Activated CD4-positive, alpha-beta T cell treated with anti-CD3 and anti-CD28 coated beads for 36 hours (primary cell): ENCODE data around the gene PSMD8. TPM values are rescaled to one million over a fixed set of nuclear protein-coding genes. Genes with fewer than 3 reads are reported as not detected.
A peak's percentile ranks its signal among the peaks of the same experiment; 100 is the strongest.
"Not testable (repeated sequence)": the region's sequence is repeated elsewhere in the genome, so short reads cannot be mapped to it uniquely, and the experiment has no call there.

Experiments used
- ATAC-seq: fragments of 200-7000 bp; cut with Tn5 transposase; one replicate; pipeline ENCODE4 v1.10.0; 2021; ENCODE audit warnings: mild to moderate bottlenecking, moderate library complexity
- CTCF ChIA-PET: fragments of 350-600 bp; sonication (Branson Sonifier 250); formaldehyde crosslinking; loops from one replicate; lab custom pipeline; 2021; ENCODE audit warnings: antibody characterized with exemption; lab: Charles Lee
- POLR2A ChIA-PET: fragments of 350-600 bp; sonication (Branson Sonifier 250); formaldehyde crosslinking; loops from one replicate; lab custom pipeline; 2021; ENCODE audit warnings: antibody characterized with exemption, inconsistent platforms; lab: Charles Lee
- DNase-seq: peaks from one replicate; pipeline ENCODE4 v3.0.0-alpha.2; 2020
- H3K27ac Mint-ChIP-seq: one replicate; pipeline ENCODE4 v1.8.0; 2021; ENCODE audit warnings: mixed read lengths
- H3K27me3 Mint-ChIP-seq: one replicate; pipeline ENCODE4 v1.8.0; 2021; ENCODE audit warnings: mixed read lengths
- H3K36me3 Mint-ChIP-seq: one replicate; pipeline ENCODE4 v1.8.0; 2021; ENCODE audit warnings: low read depth, mixed read lengths
- H3K4me1 Mint-ChIP-seq: one replicate; pipeline ENCODE4 v1.8.0; 2021; ENCODE audit warnings: mixed read lengths
- H3K4me3 Mint-ChIP-seq: one replicate; pipeline ENCODE4 v1.8.0; 2021; ENCODE audit warnings: mild to moderate bottlenecking, moderate library complexity, mixed read lengths
- H3K9me3 Mint-ChIP-seq: one replicate; pipeline ENCODE4 v1.8.0; 2021; ENCODE audit warnings: low read depth, mixed read lengths
- intact Hi-C, 2 experiments: fragments of 100-400 bp; cut with DNase I in 1 of 2; cut with micrococcal nuclease in 1 of 2; formaldehyde crosslinking; loops; one replicate each; pipeline versions ENCODE4 v1.14.2 to v1.15.1; 2022 to 2024; cut with DNase I, micrococcal nuclease
- total RNA-seq, 2 experiments: library from RNA; stranded (reverse); gene quantifications; one replicate each; pipeline ENCODE4 v1.2.3, GENCODE V29; 2021

Gene PSMD8
- 100 to 1,000 TPM; 219 to 275 TPM for total RNA-seq

DNA sequence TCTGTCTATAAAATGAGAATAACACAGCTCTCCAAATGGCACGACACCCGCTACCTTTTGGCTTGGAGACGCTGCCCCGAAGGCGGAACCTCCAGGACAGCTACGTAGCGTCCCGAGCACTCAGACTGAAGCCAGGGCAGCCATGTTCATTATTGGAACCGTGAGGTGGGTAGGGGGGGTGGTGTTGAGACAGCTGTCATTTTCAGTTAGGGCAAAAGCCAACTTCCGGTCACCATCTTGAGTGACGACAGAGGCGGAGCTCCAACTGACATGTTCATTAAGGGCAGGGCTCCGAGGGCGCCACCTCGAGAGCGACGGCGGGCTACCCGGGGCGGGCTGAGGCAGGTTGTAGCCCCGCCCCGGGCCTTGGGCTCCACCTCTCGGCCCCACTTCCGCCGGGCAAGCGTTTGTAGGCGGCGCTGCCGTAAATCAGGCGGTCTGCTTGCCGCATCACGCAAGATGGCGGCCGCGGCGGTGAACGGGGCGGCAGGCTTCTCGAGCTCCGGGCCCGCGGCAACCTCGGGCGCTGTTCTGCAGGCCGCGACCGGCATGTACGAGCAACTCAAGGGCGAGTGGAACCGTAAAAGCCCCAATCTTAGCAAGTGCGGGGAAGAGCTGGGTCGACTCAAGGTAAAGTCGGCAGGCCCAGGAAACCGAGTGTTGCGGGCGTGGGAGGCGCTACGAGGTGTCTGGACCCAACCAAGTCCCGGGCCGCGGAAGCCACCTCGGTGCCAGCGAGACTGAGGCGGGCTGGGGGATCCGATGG is at the start of gene PSMD8:
Gene PSMD8, plus strand, starts transcription at position 240 of the 766 bp plus-strand sequence. Its CDS starts 31 bp downstream, at position 271.
- no peaks in the 10 kb centered on the region for H3K9me3 Mint-ChIP-seq
- intact Hi-C loops, result loop anchor here (1.0 to 2.0 kb wide), 15 partner anchors 12 to 525 kb away; partner anchors contain the start of genes EIF3K (in 2 of the 2), FAM98C (in 2 of the 2), GGN (in 2 of the 2) and SIPA1L3 (in 2 of the 2)
- H3K27ac Mint-ChIP-seq, result peak within 1 kb of the TSS; percentile 98
- ATAC-seq, result peak; percentile 99
- ChIA-PET POLR2A (interaction anchor here (0.5 to 1.7 kb wide), 11 partner anchors 9 to 725 kb away, joined by 3 to 26 read pairs (median 4); partner anchors contain the start of genes CATSPERG, FAM98C, GGN and SPRED3), CTCF (interaction anchor here (0.5 to 1.8 kb wide), 20 partner anchors 10 to 1524 kb away, joined by 3 to 21 read pairs (median 5); partner anchors contain the start of genes CATSPERG, FAM98C, GGN and SPINT2)
- peak; percentile 99 for DNase-seq
- peaks cover 5% of the 10 kb centered on the region for H3K27me3 Mint-ChIP-seq
- peaks cover 33% of the 10 kb centered on the region for H3K36me3 Mint-ChIP-seq
- H3K4me1 Mint-ChIP-seq, result peaks cover 26% of the 10 kb centered on the region
- H3K4me3 Mint-ChIP-seq, result peak within 1 kb of the TSS; percentile 97

DNA sequence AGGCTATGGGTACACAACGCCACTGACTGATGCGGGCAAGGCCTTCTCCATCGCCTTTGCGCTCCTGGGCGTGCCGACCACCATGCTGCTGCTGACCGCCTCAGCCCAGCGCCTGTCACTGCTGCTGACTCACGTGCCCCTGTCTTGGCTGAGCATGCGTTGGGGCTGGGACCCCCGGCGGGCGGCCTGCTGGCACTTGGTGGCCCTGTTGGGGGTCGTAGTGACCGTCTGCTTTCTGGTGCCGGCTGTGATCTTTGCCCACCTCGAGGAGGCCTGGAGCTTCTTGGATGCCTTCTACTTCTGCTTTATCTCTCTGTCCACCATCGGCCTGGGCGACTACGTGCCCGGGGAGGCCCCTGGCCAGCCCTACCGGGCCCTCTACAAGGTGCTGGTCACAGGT is 47.8 kb upstream of the PSMD8 start:
- peaks cover 27% of the 10 kb centered on the region for H3K36me3 Mint-ChIP-seq
- POLR2A ChIA-PET, result no interaction called here
- ATAC-seq (no peak), DNase-seq (no peak)
- intact Hi-C loops, result no loop called here
- H3K4me1 Mint-ChIP-seq, result peaks cover 8% of the 10 kb centered on the region
- H3K4me3 Mint-ChIP-seq, result no peak overlapping the region
- CTCF ChIA-PET, result no interaction called here
- H3K27ac Mint-ChIP-seq, result no peak overlapping the region
- H3K27me3 Mint-ChIP-seq, result no peaks in the 10 kb centered on the region
- no peaks in the 10 kb centered on the region for H3K9me3 Mint-ChIP-seq

DNA sequence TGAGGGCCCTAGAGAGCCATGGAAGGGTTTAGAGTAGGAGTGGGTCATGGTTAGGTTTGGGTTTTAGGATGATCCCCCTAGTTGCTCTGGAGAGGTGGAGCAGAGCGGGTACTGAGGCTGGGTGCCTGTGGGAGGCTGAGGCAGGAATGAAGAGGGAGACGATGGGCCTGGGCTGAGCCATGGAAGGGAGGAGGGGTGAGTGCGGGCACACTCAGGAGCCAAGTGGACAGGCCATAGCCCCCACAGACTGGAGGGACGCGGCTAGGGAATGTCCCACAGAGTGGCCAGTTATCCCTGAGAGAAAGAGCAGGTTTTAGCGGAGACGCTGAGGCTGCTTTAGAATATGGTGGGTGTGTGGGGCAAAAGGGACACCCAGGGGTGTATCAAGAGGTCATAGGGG is 44.7 kb upstream of the PSMD8 start:
- no peaks in the 10 kb centered on the region for H3K9me3 Mint-ChIP-seq
- DNase-seq, result no peak
- H3K4me3 Mint-ChIP-seq, result no peak overlapping the region
- H3K36me3 Mint-ChIP-seq, result peaks cover 25% of the 10 kb centered on the region
- intact Hi-C loops, result no loop called here
- no peak for ATAC-seq
- ChIA-PET POLR2A (no interaction called here), CTCF (no interaction called here)
- H3K27ac Mint-ChIP-seq, result no peak overlapping the region
- no peaks in the 10 kb centered on the region for H3K4me1 Mint-ChIP-seq
- H3K27me3 Mint-ChIP-seq, result no peaks in the 10 kb centered on the region

DNA sequence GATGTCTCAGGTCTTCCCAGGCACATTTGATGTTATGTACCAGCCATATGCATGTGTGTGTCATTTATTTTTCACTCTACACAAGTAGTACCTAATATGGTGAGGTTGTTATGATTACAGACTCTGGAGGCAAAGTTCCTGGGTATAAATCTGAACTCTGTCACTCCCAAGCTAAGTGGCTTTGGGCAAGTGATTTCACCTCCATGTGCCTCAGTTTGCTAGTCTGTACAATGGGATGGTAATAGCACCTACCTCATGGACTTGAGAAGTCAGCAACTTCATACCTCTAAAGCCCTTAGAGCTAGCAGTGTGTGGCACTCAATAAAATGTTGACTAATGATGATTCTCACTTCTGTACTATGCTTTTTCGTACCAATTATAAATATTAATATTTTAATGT is 42.6 kb upstream of the PSMD8 start:
- Mint-ChIP-seq H3K9me3 (no peaks in the 10 kb centered on the region), H3K4me3 (no peak overlapping the region), H3K27me3 (no peaks in the 10 kb centered on the region), H3K36me3 (peaks cover 13% of the 10 kb centered on the region), H3K27ac (no peak overlapping the region), H3K4me1 (no peaks in the 10 kb centered on the region)
- DNase-seq (no peak), ATAC-seq (no peak)
- POLR2A ChIA-PET, result no interaction called here
- intact Hi-C loops, result no loop called here
- CTCF ChIA-PET, result interaction anchor here (0.8 to 2.4 kb wide), 2 partner anchors 11 to 98 kb away, joined by 3 to 12 read pairs; no protein-coding TSS in a partner anchor

DNA sequence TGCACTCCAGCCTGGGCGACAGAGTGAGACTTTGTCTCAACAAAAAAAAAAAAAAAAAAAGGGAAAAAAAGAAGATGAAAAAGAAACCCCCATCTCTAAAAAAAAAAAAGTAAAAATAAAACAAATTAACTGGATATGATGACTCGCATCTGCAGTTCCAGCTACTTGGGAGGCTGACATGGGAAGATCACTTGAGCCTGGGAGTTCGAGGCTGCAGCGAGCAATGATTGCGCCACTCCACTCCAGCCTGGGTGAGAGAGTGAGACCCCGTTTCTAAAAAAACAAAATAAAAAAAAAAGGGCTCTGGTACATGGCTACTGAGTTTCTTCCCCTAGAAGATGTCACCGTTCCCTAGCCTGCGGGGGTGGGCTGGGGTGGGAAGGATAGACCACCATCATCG is 41.1 kb upstream of the PSMD8 start:
- DNase-seq, result no peak
- ATAC-seq, result no peak
- Mint-ChIP-seq H3K9me3 (no peaks in the 10 kb centered on the region), H3K4me3 (no peak overlapping the region), H3K4me1 (peaks cover 6% of the 10 kb centered on the region), H3K27ac (no peak overlapping the region), H3K36me3 (peaks cover 3% of the 10 kb centered on the region), H3K27me3 (no peaks in the 10 kb centered on the region)
- POLR2A ChIA-PET, result no interaction called here
- CTCF ChIA-PET, result interaction anchor here (0.6 to 3.3 kb wide), 4 partner anchors 18 to 554 kb away, joined by 3 to 13 read pairs (median 8); no protein-coding TSS in a partner anchor
- intact Hi-C loops, result no loop called here

DNA sequence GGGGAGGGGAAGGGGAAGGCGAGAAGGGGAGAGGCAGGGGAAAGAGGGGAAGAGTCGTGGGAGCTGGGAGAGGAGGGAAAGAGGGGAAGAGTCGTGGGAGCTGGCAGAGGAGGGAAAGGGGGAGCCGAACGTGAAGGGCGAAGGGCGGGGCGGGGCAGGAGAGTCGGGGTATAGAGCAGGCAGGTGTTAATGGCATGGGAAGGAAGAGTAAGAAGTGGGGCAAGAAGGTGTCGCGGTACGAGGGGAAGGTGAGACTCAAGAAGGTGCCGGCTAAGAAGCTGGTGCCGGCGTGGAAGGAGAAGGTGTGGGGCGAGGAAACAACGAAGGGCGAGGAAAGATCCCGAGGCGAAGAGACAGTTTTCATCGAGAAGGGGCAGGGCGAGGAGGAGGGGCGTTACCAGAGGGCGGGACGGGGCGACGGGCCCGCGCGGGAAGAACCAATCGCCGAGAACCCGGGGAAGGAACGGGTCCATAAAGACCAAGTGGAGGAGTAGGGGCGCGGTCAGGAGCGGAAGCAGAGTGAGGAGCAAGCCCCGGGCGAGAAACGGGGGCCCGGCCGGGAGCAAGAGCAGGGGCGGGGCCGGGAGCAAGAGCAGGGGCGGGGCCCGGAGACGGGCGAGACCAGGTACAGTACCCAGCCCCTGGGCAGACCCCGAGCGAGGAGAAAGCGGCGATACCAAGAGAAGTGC is 38.3 kb upstream of the PSMD8 start:
- Mint-ChIP-seq H3K36me3 (no peaks in the 10 kb centered on the region), H3K27ac (peak overlapping the region; percentile 98)
- CTCF ChIA-PET, result interaction anchor here (0.6 to 1.8 kb wide), 15 partner anchors 12 to 430 kb away, joined by 3 to 11 read pairs (median 3); partner anchors contain the start of genes FAM98C, PSMD8, SIPA1L3 and WDR87

DNA sequence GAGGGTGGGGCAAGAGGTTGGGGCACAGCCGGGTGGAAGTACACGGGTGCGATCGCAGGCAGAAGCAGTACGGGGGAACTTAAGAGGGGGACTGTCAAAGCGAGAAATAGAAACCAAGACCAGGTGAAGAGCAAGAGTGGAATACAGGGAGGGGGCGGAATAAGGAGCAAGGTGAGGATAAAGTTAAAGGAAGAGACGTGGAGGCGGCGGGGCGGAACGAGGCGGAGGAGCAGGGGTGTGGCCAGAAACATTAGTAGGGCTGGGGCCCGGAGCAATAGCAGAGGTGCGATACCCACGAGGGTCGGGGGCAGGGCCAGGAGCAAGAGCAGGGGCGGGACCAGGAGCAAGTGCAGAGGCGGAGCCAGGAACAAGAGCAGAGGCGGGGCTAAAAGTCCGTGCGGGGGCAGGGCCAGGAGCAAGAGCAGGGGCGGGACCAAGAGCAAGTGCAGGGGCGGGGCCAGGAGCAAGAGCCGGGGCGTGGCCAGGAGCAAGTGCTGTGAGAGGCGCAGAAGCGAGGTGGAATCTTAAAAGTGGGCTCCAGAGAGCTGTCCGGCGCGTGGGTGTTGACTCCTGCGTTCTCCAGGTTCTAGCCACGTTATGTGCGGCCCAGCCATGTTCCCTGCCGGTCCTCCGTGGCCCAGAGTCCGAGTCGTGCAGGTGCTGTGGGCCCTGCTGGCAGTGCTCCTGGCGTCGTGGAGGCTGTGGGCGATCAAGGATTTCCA is 37.6 kb upstream of the PSMD8 start:
- POLR2A ChIA-PET, result interaction anchor here (1.5 kb wide), 1 partner anchor 38 kb away, joined by 14 read pairs; the partner anchor contains the start of gene PSMD8
- no peaks in the 10 kb centered on the region for H3K27me3 Mint-ChIP-seq
- CTCF ChIA-PET, result interaction anchor here (0.9 to 2.4 kb wide), 6 partner anchors 37 to 430 kb away, joined by 3 to 11 read pairs (median 4); partner anchors contain the start of genes FAM98C, PSMD8, SIPA1L3 and WDR87

More for the DNA sequence above, 38.3 kb upstream of the PSMD8 start:
- Mint-ChIP-seq H3K27me3 (no peaks in the 10 kb centered on the region), H3K9me3 (no peaks in the 10 kb centered on the region), H3K4me3 (peak overlapping the region; percentile 82), H3K4me1 (peaks cover 12% of the 10 kb centered on the region)
- DNase-seq, result peak; percentile 98
- peak; percentile 75 for ATAC-seq
- intact Hi-C loops, result loop anchor here (1.0 to 5.0 kb wide), 25 partner anchors 20 to 679 kb away; partner anchors contain the start of genes GGN (in 2 of the 2), MRPS12 (in 2 of the 2), PSMD8 (in 2 of the 2) and SARS2 (in 2 of the 2)
- POLR2A ChIA-PET, result interaction anchor here (0.7 to 1.5 kb wide), 2 partner anchors 38 to 429 kb away, joined by 3 to 14 read pairs; partner anchors contain the start of genes PSMD8 and SIPA1L3

DNA sequence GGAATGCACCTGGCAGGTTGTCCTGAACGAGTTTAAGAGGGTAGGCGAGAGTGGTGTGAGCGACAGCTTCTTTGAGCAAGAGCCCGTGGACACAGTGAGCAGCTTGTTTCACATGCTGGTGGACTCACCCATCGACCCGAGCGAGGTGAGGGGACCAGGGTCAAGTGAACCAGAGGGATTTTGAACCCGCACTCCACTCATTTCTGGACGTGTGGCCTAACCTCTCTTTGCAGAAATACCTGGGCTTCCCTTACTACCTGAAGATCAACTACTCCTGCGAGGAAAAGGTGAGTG is 37.1 kb upstream of the PSMD8 start:
- intact Hi-C loops, result loop anchor here (2.0 to 5.0 kb wide), 5 partner anchors 50 to 680 kb away; partner anchors contain the start of genes GGN (in 1 of the 2), MRPS12 (in 1 of the 2), SARS2 (in 1 of the 2) and SPINT2 (in 1 of the 2)
- no peak for DNase-seq
- ChIA-PET POLR2A (no interaction called here), CTCF (interaction anchor here (1.0 to 2.4 kb wide), 2 partner anchors 65 to 94 kb away, joined by 3 to 9 read pairs; partner anchors contain the start of gene FAM98C)
- Mint-ChIP-seq H3K27ac (peak overlapping the region; percentile 98), H3K9me3 (no peaks in the 10 kb centered on the region), H3K4me3 (peak overlapping the region; percentile 82), H3K27me3 (no peaks in the 10 kb centered on the region), H3K36me3 (no peaks in the 10 kb centered on the region), H3K4me1 (peaks cover 12% of the 10 kb centered on the region)
- ATAC-seq, result no peak

More for the DNA sequence above, 37.6 kb upstream of the PSMD8 start:
- intact Hi-C loops, result loop anchor here (1.0 to 5.0 kb wide), 19 partner anchors 20 to 679 kb away; partner anchors contain the start of genes GGN (in 2 of the 2), MRPS12 (in 2 of the 2), PSMD8 (in 2 of the 2) and SARS2 (in 2 of the 2)
- no peaks in the 10 kb centered on the region for H3K36me3 Mint-ChIP-seq
- peak; percentile 70 for ATAC-seq
- peak overlapping the region; percentile 98 for H3K27ac Mint-ChIP-seq
- H3K4me3 Mint-ChIP-seq, result peak overlapping the region; percentile 82
- no peaks in the 10 kb centered on the region for H3K9me3 Mint-ChIP-seq
- peaks cover 12% of the 10 kb centered on the region for H3K4me1 Mint-ChIP-seq
- DNase-seq, result peak; percentile 99

DNA sequence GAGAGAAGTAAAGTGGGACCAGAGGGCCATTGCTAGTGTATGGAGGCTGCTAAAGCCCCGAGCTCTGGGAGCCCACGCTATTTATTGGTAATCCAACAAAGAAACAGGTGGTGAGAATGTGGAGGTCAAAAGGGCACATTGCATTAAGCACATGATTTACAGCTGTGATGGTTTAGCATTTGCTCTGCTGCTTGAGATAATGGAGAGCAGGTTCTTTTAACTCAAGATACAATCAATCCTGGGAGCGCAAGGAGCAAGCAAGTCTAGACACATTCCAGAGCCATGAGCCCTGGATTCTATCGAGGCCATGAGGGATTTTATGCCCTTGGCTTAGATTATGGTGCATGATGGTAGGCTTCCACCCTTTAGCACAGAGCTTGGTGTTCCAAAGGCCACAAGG is 35.4 kb upstream of the PSMD8 start:
- ATAC-seq, H3K9me3 Mint-ChIP-seq, H3K36me3 Mint-ChIP-seq, DNase-seq, POLR2A ChIA-PET, H3K4me3 Mint-ChIP-seq, H3K27ac Mint-ChIP-seq, H3K27me3 Mint-ChIP-seq: not testable (repeated sequence)
- CTCF ChIA-PET, result interaction anchor here (0.6 to 2.4 kb wide), 5 partner anchors 35 to 350 kb away, joined by 3 to 9 read pairs (median 4); partner anchors contain the start of gene PSMD8
- intact Hi-C loops, result loop anchor here (5.0 kb wide), 3 partner anchors 48 to 682 kb away; partner anchors contain the start of genes GGN (in 1 of the 2), SPRED3 (in 1 of the 2), ZFP30 (in 1 of the 2) and ZNF573 (in 1 of the 2)
- peaks cover 12% of the 10 kb centered on the region for H3K4me1 Mint-ChIP-seq

DNA sequence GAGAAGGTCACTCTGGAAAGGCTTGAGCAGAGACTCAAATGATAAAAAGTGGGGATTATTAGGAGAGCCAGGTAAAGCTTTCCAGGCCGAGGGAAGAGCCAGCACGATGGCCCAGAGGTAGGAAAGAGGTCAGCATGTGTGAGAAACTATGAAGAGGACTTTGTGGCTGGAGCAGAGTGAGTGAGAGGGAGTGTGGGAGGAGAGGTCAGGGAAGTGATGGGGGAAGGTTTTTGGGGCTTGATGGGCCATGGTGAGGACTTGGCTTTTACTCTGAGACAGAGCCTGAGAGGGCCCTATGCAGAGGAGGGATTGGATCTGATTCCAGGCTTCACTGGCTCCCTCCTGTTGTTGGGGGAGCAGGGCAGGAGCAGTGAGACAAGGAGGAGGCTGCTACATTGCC is 33.4 kb upstream of the PSMD8 start:
- H3K36me3 Mint-ChIP-seq, result no peaks in the 10 kb centered on the region
- no peaks in the 10 kb centered on the region for H3K27me3 Mint-ChIP-seq
- DNase-seq (no peak), ATAC-seq (no peak)
- H3K4me3 Mint-ChIP-seq, result no peak overlapping the region
- H3K27ac Mint-ChIP-seq, result no peak overlapping the region
- peaks cover 12% of the 10 kb centered on the region for H3K4me1 Mint-ChIP-seq
- ChIA-PET CTCF (interaction anchor here (0.8 kb wide), 1 partner anchor 439 kb away, joined by 3 read pairs; no protein-coding TSS in a partner anchor), POLR2A (interaction anchor here (0.6 kb wide), 1 partner anchor 252 kb away, joined by 6 read pairs; no protein-coding TSS in a partner anchor)
- no peaks in the 10 kb centered on the region for H3K9me3 Mint-ChIP-seq
- intact Hi-C loops, result no loop called here
